ENCODE measurements around the gene FAM241A.

- TF ChIP-seq POLR2A (IDR thresholded peaks at IDR 0.05) = no peak
- no peak for TF ChIP-seq CTCF (IDR thresholded peaks at IDR 0.05)
These were observed 40.8 kb downstream of the FAM241A start for GRCh38 chr4:112185740-112186670.

Data from right lobe of liver (tissue), 4 donors.